ENCODE results near the gene ESAM.

Gene ESAM

DNA sequence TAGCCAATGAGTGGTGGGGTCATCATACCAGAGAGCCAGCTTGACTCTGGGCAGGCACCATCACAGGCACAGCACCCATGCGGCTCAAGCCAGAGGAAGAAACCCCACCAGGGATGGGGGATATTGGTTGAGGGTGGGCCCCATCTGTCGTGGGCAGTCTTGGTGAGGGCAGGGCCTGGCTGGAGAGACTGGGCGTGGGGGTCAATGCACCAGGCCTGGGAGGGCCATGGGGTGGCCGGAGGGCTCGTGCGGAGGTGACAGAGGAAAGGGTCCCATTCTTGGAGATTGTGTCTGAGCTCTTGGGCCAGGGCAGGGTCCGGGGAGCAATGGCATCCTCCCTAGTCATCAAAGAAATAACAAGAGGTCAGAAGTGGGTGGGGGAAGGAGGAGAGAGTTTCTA is 8.5 kb downstream of the ESAM start:
- Histone ChIP-seq H3K9me3 (replicated peaks in 1 of 11) (no peaks in the 10 kb centered on the region), H3K4me2 (peak overlapping the region in 9 of 11 experiments; percentile 27 to 87 (median 67); a peak in 15 of 22 replicates), H4K20me1 (peaks cover 0 to 14% (median 0%) of the 10 kb centered on the region in 11 experiments; a peak in 2 of 22 replicates), H3K36me3 (peaks cover 0 to 23% (median 0%) of the 10 kb centered on the region in 11 experiments; a peak in 4 of 22 replicates), H3K4me1 (peaks cover 28 to 67% (median 47%) of the 10 kb centered on the region in 10 experiments), H3K9ac (no peak overlapping the region), H3K27me3 (no peaks in the 10 kb centered on the region; a peak in 1 of 22 replicates), H3K4me3 (no peak overlapping the region), H3K27ac (no peak overlapping the region)
- TF ChIP-seq Cebpa-rat (IDR thresholded peaks at IDR 0.05) = no peak

DNA sequence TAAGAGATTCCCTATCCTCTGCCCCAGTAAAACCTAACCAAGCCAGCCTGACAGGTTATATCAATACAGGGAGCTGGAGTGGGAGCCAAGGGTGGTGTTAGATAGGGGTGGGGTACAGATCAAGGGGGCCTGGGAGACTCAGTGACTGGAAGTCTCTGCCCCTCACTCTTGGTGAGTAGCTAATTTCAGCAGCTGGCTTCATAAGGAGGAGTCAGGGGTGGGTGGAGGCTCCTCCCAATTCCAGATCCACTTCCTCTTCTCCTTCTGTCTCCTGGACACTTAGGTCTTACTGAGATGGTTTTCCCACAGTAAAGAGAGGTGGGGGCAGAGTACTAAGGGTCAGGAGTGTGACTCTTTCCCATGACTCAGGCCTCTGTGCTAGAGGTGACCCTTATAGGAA is 8.9 kb downstream of the ESAM start:
- Histone ChIP-seq H3K27ac (no peak overlapping the region; a peak in 1 of 22 replicates), H3K27me3 (no peaks in the 10 kb centered on the region), H3K9ac (no peak overlapping the region), H3K36me3 (peaks cover 0 to 23% (median 0%) of the 10 kb centered on the region in 11 experiments; a peak in 4 of 22 replicates), H3K9me3 (replicated peaks in 1 of 11) (no peaks in the 10 kb centered on the region), H4K20me1 (peaks cover 0 to 13% (median 0%) of the 10 kb centered on the region in 11 experiments; a peak in 3 of 22 replicates), H3K4me3 (no peak overlapping the region), H3K4me1 (peaks cover 24 to 67% (median 47%) of the 10 kb centered on the region in 10 experiments), H3K4me2 (peak overlapping the region in 10 of 11 experiments; percentile 27 to 87 (median 60); a peak in 18 of 22 replicates)
- TF ChIP-seq Cebpa-rat (IDR thresholded peaks at IDR 0.05) = no peak

DNA sequence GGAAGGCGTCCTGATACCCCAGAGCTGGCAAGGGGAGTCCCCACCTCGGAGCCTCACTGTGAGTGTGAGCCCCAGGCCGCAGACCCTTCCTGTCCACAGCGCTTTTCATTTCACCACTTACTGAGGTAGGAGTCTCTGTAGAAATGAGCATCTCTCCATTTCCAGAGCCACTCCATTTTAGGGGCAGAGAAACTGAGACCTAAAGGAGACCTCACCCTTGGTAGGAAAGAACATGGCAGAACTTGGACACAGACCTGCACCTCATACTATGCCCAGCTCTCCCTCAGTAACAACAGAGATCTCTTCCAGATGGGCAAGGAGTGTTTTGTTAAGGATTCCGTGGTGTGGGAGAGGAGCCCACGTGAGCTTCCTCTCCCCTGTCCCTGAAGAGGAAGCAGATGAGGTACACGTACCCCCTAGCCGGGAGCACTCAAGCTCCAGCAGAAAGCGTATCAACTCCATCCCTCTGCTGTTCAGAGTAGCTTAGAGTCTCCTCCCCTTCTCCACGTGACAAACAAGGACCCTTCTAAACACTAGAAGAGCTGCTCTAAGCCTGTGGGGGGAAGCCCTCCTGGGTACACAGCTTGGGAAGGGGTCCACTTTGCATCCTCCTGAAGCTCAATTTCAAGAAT is 9.5 kb downstream of the ESAM start:
- Histone ChIP-seq H3K4me1 (peaks cover 22 to 67% (median 47%) of the 10 kb centered on the region in 10 experiments), H3K27me3 (no peaks in the 10 kb centered on the region), H3K4me2 (peak overlapping the region; percentile 27 to 87 (median 54)), H3K27ac (no peak overlapping the region; a peak in 1 of 22 replicates), H3K9ac (no peak overlapping the region), H3K36me3 (peaks cover 0 to 23% (median 0%) of the 10 kb centered on the region in 11 experiments; a peak in 4 of 22 replicates), H3K9me3 (replicated peaks in 1 of 11) (no peaks in the 10 kb centered on the region), H4K20me1 (peaks cover 0 to 11% (median 0%) of the 10 kb centered on the region in 11 experiments; a peak in 3 of 22 replicates), H3K4me3 (no peak overlapping the region)
- no peak for TF ChIP-seq Cebpa-rat (IDR thresholded peaks at IDR 0.05)

DNA sequence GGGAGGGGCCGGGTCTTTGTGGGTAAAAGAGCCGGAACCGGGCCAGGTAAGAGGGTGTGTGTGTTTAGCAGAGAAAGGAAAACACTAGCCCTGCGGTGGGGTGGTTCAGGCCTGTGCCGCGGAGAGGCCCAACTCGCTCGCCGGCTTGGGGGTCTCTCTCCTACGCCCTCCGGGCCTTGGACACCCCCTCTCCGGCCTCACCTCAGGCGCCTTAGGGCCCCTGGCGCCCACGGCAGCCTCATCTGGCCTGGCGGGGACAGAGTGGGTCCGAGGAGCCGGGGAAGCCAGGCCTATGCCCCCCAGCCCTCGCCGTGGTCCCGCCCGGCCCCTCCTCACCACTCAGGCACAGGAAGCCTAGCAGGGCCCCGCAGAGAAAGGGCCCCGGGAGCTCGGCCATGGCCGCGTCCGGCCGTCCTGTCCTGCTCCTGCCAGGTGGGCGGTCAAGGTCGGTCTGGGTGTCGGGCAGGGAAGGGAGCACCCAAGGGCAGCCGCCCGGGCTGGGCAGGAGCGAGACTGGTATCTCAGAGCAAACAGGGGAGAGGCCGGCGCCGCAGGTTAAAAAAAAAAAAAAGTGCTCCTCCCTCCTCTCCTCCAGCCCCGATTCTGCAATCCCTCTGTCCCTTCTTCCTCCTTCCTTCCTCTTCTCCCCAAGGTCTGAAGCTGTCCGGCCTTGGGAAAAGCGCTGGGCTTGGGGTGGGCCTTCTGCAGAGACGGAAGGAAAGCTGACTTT is 10.2 kb downstream of the ESAM start, which contains the start of gene VSIG2:
TSS of gene VSIG2 (minus strand) at position 515 of the 730 bp plus-strand sequence. CDS start at position 397, 118 bp downstream.
- peak within 1 kb of the TSS; percentile 27 to 87 (median 54) for H3K4me2 ChIP-seq
- H4K20me1 ChIP-seq = peaks cover 0 to 7% (median 0%) of the 10 kb centered on the region in 11 experiments; a peak in 3 of 22 replicates
- H3K4me1 ChIP-seq = peaks cover 21 to 70% (median 50%) of the 10 kb centered on the region in 10 experiments
- H3K4me3 ChIP-seq = no peak within 1 kb of the TSS
- peaks cover 0 to 23% (median 0%) of the 10 kb centered on the region in 11 experiments; a peak in 4 of 22 replicates for H3K36me3 ChIP-seq
- no peak within 1 kb of the TSS; a peak in 1 of 22 replicates for H3K27ac ChIP-seq
- no peaks in the 10 kb centered on the region for H3K9me3 ChIP-seq (replicated peaks in 1 of 11)
- no peaks in the 10 kb centered on the region for H3K27me3 ChIP-seq
- TF ChIP-seq Cebpa-rat (IDR thresholded peaks at IDR 0.05) = no peak
- H3K9ac ChIP-seq = no peak within 1 kb of the TSS

DNA sequence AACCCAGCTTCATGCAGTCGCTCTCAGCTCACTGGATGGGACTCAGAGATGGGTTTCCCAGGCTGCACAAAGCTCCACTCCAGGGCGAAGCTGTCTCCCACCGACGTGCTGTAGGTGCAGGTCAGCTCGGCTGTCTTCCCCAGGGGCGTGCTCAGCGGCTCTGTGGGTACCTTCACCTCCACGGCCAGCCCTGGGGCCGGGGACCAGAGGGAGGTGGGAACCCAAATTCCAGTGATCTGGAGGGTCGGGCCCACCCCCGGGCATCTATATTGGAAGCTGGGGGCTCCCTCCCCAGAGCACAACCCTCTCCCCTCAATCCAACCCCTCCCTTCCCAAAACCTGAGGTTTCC is 10.7 kb downstream of the ESAM start:
- Histone ChIP-seq H4K20me1 (peaks cover 0 to 7% (median 0%) of the 10 kb centered on the region in 11 experiments; a peak in 2 of 22 replicates), H3K27me3 (no peaks in the 10 kb centered on the region), H3K4me2 (peak overlapping the region in 1 of 11 experiments; percentile 87; a peak in 1 of 22 replicates), H3K4me3 (no peak overlapping the region), H3K36me3 (peaks cover 0 to 22% (median 0%) of the 10 kb centered on the region in 11 experiments; a peak in 4 of 22 replicates), H3K4me1 (peaks cover 26 to 74% (median 51%) of the 10 kb centered on the region in 10 experiments), H3K9me3 (replicated peaks in 1 of 11) (no peaks in the 10 kb centered on the region), H3K9ac (no peak overlapping the region), H3K27ac (no peak overlapping the region)
- TF ChIP-seq Cebpa-rat (IDR thresholded peaks at IDR 0.05) = no peak

DNA sequence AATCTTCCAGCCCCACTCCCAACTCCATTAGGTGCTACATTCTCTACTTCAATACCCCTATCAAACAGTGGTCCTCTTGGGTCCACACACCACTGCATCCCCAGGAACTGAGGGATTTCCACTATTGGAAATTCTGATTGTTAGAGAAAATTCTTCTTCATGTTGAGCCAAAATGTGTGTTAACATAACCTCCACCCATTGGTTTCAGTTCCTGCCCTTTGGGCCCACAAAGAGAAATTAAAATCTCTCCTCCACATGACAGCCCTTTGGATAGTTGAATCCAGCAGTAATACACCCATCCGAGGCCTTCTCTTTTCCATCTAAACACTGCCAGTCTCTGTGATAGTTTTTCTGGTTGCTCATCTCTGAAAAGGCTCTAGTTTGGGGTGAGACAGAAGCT is 12.2 kb downstream of the ESAM start:
- H3K9ac ChIP-seq = no peak overlapping the region
- H3K9me3 ChIP-seq (replicated peaks in 1 of 11) = no peaks in the 10 kb centered on the region
- H3K36me3 ChIP-seq = peaks cover 0 to 19% (median 0%) of the 10 kb centered on the region in 11 experiments; a peak in 4 of 22 replicates
- peaks cover 0 to 15% (median 0%) of the 10 kb centered on the region in 11 experiments; a peak in 3 of 22 replicates for H4K20me1 ChIP-seq
- H3K27ac ChIP-seq = no peak overlapping the region
- H3K27me3 ChIP-seq = no peaks in the 10 kb centered on the region; a peak in 1 of 22 replicates
- H3K4me2 ChIP-seq = peak overlapping the region in 7 of 11 experiments; percentile 8 to 99 (median 63); a peak in 11 of 22 replicates
- no peak overlapping the region for H3K4me3 ChIP-seq
- TF ChIP-seq Cebpa-rat (IDR thresholded peaks at IDR 0.05) = no peak
- peaks cover 40 to 87% (median 63%) of the 10 kb centered on the region in 10 experiments for H3K4me1 ChIP-seq

DNA sequence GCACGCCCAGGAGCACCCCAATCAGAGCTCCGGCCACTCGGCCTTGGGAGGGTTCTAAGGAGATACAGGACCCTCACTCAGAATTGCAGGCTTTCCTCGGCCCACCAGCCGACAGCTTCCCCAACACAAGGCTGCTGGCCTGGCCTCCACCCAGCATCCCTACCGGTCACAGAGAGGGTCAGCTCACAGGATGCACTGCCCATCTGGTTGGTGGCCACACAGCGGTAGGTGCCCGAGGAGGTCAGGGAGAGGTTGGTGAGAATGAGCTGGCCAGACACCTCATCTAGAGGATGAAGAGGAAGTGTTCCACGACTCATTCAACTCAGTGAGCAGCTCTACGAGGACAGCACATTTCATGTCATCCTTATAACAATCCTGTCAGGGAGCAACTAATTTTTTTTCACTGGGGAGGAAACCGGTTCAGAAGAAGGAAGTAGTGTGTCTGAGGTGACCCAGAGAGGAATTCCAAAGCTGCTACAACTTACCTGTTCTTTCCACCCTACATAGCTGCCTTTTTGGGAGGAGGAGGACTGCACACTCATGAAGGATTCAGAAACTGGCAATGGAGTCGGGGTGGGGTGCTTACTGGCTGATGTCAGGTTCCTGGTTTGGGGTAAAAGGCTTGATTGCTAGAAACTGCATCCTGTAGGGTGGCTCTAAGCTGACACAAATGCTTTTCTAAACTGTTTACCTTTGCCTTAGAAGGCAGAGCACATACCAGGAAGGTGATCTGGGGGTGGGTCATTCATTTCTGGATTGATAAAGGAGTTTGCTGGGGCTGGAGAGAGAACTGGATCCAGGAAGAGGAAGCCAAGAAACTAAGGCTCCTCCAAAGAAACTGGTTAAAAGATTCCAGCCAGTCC is 13.4 kb downstream of the ESAM start:
- Histone ChIP-seq H3K27ac (no peak overlapping the region), H4K20me1 (peaks cover 0 to 22% (median 0%) of the 10 kb centered on the region in 11 experiments; a peak in 3 of 22 replicates), H3K9me3 (replicated peaks in 1 of 11) (no peaks in the 10 kb centered on the region), H3K4me2 (peak overlapping the region in 10 of 11 experiments; percentile 0 to 99 (median 37); a peak in 13 of 22 replicates), H3K4me3 (no peak overlapping the region), H3K36me3 (peaks cover 0 to 9% (median 0%) of the 10 kb centered on the region in 11 experiments; a peak in 5 of 22 replicates), H3K4me1 (peaks cover 40 to 81% (median 62%) of the 10 kb centered on the region in 10 experiments), H3K27me3 (no peaks in the 10 kb centered on the region; a peak in 1 of 22 replicates), H3K9ac (no peak overlapping the region)
- TF ChIP-seq Cebpa-rat (IDR thresholded peaks at IDR 0.05) = no peak

DNA sequence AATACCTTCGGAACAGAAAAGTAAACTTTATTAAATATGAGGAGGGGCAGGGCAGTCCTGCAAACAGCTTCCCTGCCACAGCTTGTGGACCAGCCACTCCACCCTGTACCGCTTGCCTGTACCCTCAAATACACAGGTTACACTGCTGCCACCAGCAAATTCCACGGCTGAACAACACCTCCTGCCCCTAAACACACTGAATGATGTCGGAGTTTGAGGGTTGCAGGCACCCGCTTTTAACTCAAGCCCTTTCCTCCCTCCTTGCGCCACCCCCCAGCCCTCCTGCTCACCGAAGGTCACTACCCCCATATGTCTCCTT is 14.0 kb downstream of the ESAM start:
- no peak overlapping the region for H3K4me3 ChIP-seq
- peaks cover 34 to 76% (median 57%) of the 10 kb centered on the region in 10 experiments for H3K4me1 ChIP-seq
- TF ChIP-seq Cebpa-rat (IDR thresholded peaks at IDR 0.05) = no peak
- no peak overlapping the region for H3K27ac ChIP-seq
- H3K27me3 ChIP-seq = no peaks in the 10 kb centered on the region; a peak in 1 of 22 replicates
- H3K36me3 ChIP-seq = peaks cover 0 to 6% (median 0%) of the 10 kb centered on the region in 11 experiments; a peak in 5 of 22 replicates
- no peaks in the 10 kb centered on the region for H3K9me3 ChIP-seq (replicated peaks in 1 of 11)
- H3K4me2 ChIP-seq = peak overlapping the region in 9 of 11 experiments; percentile 0 to 99 (median 43); a peak in 10 of 22 replicates
- H4K20me1 ChIP-seq = peaks cover 0 to 28% (median 0%) of the 10 kb centered on the region in 11 experiments; a peak in 6 of 22 replicates
- H3K9ac ChIP-seq = no peak overlapping the region

Measured in BLaER1 treated with 17β-estradiol and CSF1 and Interleukin-3, amounts not matched to agents 10 nM and 100 nM (cell line).